ENCODE data around the gene ASXL3. TPM values are rescaled to one million over a fixed set of nuclear protein-coding genes. Genes with fewer than 3 reads are reported as not detected.

ASXL3 gene
- polyA plus RNA-seq, 3 donors: not detected

GRCh38 chr18:33751613-33752221 is 173.7 kb downstream of the ASXL3 start:
- Histone ChIP-seq H3K9ac (ENCODE audit: insufficient read depth, low read length, poor library complexity, severe bottlenecking) (no peak overlapping the region), H3K9me3 (replicated peaks in 1 of 2; ENCODE audit: control insufficient read depth in 1 of 2, insufficient read depth in 1 of 2, low read length in 2 of 2) (no peaks in the 10 kb centered on the region), H3K79me2 (ENCODE audit: insufficient read depth, low read length) (no peaks in the 10 kb centered on the region), H3K4me1 (ENCODE audit: control insufficient read depth in 1 of 2, insufficient read depth in 2 of 2, low read length in 2 of 2) (no peaks in the 10 kb centered on the region), H3K27ac (ENCODE audit: low read depth in 1 of 2, low read length in 2 of 2) (no peak overlapping the region), H3K36me3 (replicated peaks in 1 of 2; ENCODE audit: control insufficient read depth in 1 of 2, insufficient read depth in 2 of 2, low read length in 2 of 2) (no peaks in the 10 kb centered on the region), H3K27me3 (ENCODE audit: control insufficient read depth in 2 of 2, insufficient read depth in 2 of 2, low read length in 2 of 2) (no peaks in the 10 kb centered on the region), H4K20me1 (ENCODE audit: insufficient read depth, low read length) (no peaks in the 10 kb centered on the region), H3K4me2 (replicated peaks; ENCODE audit: extremely low read depth, low read length, poor library complexity, severe bottlenecking) (no peak overlapping the region), H2AFZ (ENCODE audit: insufficient read depth, low read depth, low read length, poor library complexity, severe bottlenecking) (no peak overlapping the region), H3K4me3 (replicated peaks in 1 of 3; ENCODE audit: low read depth in 2 of 3, low read length in 3 of 3) (no peak overlapping the region)
- Mint-ChIP-seq H3K27ac (no peak overlapping the region), H3K4me1 (peaks cover 3% of the 10 kb centered on the region), H3K27me3 (ENCODE audit: low read depth in 3 of 3) (peaks cover 0 to 2% (median 0%) of the 10 kb centered on the region in 3 donors), H3K4me3 (no peak overlapping the region), H3K36me3 (no peaks in the 10 kb centered on the region), H3K9me3 (no peaks in the 10 kb centered on the region)
- TF ChIP-seq, protein P1, sequence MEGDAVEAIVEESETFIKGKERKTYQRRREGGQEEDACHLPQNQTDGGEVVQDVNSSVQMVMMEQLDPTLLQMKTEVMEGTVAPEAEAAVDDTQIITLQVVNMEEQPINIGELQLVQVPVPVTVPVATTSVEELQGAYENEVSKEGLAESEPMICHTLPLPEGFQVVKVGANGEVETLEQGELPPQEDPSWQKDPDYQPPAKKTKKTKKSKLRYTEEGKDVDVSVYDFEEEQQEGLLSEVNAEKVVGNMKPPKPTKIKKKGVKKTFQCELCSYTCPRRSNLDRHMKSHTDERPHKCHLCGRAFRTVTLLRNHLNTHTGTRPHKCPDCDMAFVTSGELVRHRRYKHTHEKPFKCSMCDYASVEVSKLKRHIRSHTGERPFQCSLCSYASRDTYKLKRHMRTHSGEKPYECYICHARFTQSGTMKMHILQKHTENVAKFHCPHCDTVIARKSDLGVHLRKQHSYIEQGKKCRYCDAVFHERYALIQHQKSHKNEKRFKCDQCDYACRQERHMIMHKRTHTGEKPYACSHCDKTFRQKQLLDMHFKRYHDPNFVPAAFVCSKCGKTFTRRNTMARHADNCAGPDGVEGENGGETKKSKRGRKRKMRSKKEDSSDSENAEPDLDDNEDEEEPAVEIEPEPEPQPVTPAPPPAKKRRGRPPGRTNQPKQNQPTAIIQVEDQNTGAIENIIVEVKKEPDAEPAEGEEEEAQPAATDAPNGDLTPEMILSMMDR (IDR thresholded peaks at IDR 0.05): no peak
- WGBS (ENCODE audit: insufficient coverage): no CpG with 5 or more reads among the region's 4 CpGs
- DNase-seq: no peak
- intact Hi-C loops (cut with micrococcal nuclease): no loop called here

DNA sequence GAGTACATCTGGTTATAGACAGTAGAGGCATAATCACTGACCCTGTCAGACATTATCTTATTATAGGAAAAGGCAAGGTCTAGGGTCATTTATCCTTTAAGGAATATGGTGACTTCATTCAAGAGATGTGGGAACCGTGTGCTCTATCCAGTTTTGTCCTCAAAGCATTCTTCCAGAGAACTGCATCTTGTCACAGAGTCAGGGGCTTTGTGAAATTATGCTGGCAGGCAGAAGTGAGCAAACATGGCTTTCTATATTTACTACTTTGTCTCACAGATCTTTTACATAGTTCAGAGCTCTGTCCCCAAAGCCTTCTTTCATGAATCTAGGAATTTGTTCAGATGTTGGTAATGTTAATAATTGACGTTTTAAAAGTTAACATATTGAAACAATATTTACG is 177.4 kb downstream of the ASXL3 start:
- no peak overlapping the region for H3K4me2 ChIP-seq (replicated peaks; ENCODE audit: extremely low read depth, low read length, poor library complexity, severe bottlenecking)
- intact Hi-C loops (cut with micrococcal nuclease): no loop called here
- no peaks in the 10 kb centered on the region for H3K4me1 ChIP-seq (ENCODE audit: control insufficient read depth in 1 of 2, insufficient read depth in 2 of 2, low read length in 2 of 2)
- no peaks in the 10 kb centered on the region for H4K20me1 ChIP-seq (ENCODE audit: insufficient read depth, low read length)
- Mint-ChIP-seq H3K27me3 (ENCODE audit: low read depth in 3 of 3) (peaks cover 0 to under 1% (median 0%) of the 10 kb centered on the region in 3 donors), H3K27ac (no peak overlapping the region), H3K4me3 (no peak overlapping the region), H3K4me1 (no peaks in the 10 kb centered on the region), H3K9me3 (no peaks in the 10 kb centered on the region), H3K36me3 (no peaks in the 10 kb centered on the region)
- DNase-seq: no peak
- TF ChIP-seq, protein P1 (IDR thresholded peaks at IDR 0.05): no peak
- H3K79me2 ChIP-seq (ENCODE audit: insufficient read depth, low read length): no peaks in the 10 kb centered on the region
- H3K36me3 ChIP-seq (replicated peaks in 1 of 2; ENCODE audit: control insufficient read depth in 1 of 2, insufficient read depth in 2 of 2, low read length in 2 of 2): no peaks in the 10 kb centered on the region
- no peaks in the 10 kb centered on the region for H3K9me3 ChIP-seq (replicated peaks in 1 of 2; ENCODE audit: control insufficient read depth in 1 of 2, insufficient read depth in 1 of 2, low read length in 2 of 2)
- H3K4me3 ChIP-seq (replicated peaks in 1 of 3; ENCODE audit: low read depth in 2 of 3, low read length in 3 of 3): no peak overlapping the region
- no CpG with 5 or more reads among the region's 3 CpGs for WGBS (ENCODE audit: insufficient coverage)
- no peak overlapping the region for H2AFZ ChIP-seq (ENCODE audit: insufficient read depth, low read depth, low read length, poor library complexity, severe bottlenecking)
- no peak overlapping the region for H3K27ac ChIP-seq (ENCODE audit: low read depth in 1 of 2, low read length in 2 of 2)
- no peaks in the 10 kb centered on the region for H3K27me3 ChIP-seq (ENCODE audit: control insufficient read depth in 2 of 2, insufficient read depth in 2 of 2, low read length in 2 of 2)
- H3K9ac ChIP-seq (ENCODE audit: insufficient read depth, low read length, poor library complexity, severe bottlenecking): no peak overlapping the region
